ENCODE results near the gene GTF3C5.
"Not testable (repeated sequence)": the region's sequence is repeated elsewhere in the genome, so short reads cannot be mapped to it uniquely, and the experiment has no call there.

The GTF3C5 gene

DNA sequence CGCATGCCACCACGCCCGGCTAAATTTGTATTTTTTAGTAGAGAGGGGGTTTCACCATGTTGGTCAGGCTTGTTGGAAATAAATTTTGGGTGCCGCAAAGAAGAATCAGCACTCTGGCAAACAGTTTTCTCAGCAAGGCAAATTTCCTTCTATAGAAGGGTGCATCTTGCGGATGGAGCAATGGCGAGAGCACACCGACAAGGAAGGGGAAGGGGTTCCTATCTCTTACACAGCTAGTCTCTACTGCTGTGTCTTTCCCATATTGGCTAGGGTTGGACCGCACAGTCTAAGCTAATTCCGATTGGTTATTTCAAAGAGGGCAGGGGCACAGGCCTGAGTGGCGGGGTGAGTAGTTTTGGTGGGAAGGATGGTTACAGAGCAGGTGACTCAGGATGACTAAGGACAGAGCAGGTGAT is 707 bp downstream of the GTF3C5 start:
- DNase-seq, result no peak

- DNase-seq, result no peak
Measured at GRCh38 chr9:133032171-133032570, 1.4 kb downstream of the GTF3C5 start.

GRCh38 chr9:133035669-133036068 is 4.9 kb downstream of the GTF3C5 start:
- DNase-seq, result no peak

GRCh38 chr9:133037775-133038515 is 7.1 kb downstream of the GTF3C5 start:
- no peak for DNase-seq

- not testable (repeated sequence) for DNase-seq
Measured at GRCh38 chr9:133040892-133041479, 10.2 kb downstream of the GTF3C5 start.

- DNase-seq, result no peak
Measured at GRCh38 chr9:133041958-133042357, 11.2 kb downstream of the GTF3C5 start.

GRCh38 chr9:133042676-133043075 is 11.9 kb downstream of the GTF3C5 start:
- DNase-seq, result no peak

GRCh38 chr9:133043449-133044035 is 12.7 kb downstream of the GTF3C5 start:
- no peak for DNase-seq

DNA sequence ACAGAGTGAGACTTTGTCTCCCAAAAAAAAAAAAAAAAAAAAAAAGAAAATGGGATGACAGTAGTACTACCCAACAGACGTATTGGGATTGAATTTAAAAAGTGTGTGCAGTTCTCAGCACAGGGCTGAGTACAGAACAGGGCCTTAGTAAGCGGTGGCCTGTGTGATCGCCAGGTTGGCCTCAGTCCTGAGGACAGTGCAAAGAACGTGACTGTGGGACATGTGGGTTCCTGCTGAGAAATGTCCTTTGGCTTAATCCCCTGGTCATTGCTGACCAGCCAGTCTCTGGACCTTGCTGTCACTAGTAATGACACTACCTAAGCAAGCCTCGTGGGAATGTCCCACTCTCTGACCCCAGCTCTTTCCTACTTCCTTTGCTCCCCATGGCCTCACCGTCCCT is 13.3 kb downstream of the GTF3C5 start:
- DNase-seq, result no peak

DNA sequence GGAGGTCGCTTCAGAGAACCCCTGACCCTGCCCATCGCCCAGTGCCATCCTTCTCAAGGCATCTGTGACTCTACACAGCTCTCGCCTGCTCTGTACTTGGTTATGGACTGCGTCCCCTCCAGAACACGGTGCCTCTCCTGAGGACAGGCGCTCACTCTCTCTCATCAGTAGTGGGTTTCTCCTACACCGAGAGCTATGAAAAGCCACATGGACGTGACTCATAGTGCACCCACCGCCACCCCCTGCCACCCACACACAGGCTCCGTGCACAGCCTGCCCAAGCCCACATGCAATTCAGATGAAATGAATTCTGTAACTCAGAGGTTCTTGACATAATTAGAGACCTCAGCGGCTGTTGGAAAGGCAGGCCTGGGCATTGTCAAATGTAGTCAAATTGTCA is 13.9 kb downstream of the GTF3C5 start:
- DNase-seq, result no peak

DNA sequence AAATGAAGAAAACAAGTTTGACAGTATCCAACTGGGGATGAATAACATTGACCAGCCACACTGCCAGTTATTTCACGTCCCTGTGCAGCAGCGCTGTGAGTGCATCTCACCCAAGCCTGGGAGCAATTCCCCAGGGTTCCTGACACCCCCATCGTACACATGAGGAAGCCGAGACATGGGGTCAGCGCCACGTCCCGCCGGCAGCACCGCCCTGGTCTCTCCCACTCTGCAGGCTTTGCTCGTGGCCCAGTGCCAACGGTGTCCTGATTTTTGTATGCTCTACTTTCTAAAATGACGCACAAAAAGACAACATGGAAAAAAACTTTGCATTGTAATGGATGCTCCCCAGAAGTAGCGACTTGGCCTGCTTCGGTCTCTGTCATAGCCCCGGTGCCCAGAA is 14.3 kb downstream of the GTF3C5 start:
- no peak for DNase-seq

DNA sequence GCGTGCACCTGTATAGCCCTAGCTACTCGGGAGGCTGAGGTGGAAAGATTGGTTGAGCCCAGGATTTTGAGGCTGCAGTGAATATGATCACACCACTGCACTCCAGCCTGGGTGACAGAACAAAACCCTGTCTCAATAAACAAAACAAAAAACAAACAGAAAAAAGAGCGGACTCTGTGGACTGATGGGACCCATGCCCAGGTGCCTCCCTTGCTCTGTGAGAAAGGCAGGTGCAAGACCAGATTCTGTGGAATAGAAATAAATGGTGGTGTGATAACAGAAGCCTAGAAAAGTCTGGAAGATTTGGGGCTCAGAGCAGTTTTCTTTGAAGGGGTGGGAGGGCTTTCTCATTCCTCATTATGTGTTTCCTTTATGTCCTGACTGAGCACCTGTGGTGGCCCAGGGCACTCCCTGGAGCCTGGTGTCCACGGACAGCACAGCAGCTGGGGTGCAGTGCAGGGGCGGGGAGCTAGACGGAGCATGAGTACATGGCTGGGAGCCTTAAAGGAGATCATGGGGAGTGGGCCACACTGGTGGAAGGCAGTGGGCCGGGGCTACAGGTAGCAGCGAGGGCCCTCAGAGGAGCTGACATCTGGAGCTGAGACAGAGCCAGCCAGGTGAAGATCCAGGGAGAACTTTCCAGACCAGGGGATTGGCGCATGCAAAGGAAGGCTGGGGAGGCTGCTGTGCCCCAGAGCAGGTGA is 15.6 kb downstream of the GTF3C5 start:
- DNase-seq, result no peak

- DNase-seq, result no peak
Measured at GRCh38 chr9:133046900-133047295, 16.1 kb downstream of the GTF3C5 start.

GRCh38 chr9:133048595-133048994 is 17.8 kb downstream of the GTF3C5 start:
- DNase-seq, result no peak

DNA sequence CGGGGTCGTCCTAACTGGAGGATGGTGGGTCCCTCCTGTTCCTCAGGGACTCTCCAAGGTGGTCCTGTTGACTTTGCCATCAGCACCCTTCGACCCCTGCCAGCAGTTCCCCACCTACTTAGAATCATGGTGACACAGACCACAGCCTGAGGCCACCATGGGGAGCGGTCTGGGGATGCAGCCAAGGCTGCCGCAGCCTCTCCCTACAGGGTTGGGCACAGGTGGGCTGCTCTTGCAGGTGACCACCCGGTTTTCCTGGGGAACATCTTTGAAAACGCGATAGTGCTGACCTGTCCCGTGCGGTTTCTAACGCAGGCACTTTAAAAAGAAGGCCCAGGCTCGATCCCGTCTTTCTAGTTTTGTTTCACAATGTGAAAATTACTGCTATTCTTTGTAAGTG is 18.2 kb downstream of the GTF3C5 start:
- DNase-seq, result no peak

GRCh38 chr9:133050142-133050541 is 19.3 kb downstream of the GTF3C5 start:
- no peak for DNase-seq

GRCh38 chr9:133050781-133051180 is 20.0 kb downstream of the GTF3C5 start:
- DNase-seq, result no peak

DNA sequence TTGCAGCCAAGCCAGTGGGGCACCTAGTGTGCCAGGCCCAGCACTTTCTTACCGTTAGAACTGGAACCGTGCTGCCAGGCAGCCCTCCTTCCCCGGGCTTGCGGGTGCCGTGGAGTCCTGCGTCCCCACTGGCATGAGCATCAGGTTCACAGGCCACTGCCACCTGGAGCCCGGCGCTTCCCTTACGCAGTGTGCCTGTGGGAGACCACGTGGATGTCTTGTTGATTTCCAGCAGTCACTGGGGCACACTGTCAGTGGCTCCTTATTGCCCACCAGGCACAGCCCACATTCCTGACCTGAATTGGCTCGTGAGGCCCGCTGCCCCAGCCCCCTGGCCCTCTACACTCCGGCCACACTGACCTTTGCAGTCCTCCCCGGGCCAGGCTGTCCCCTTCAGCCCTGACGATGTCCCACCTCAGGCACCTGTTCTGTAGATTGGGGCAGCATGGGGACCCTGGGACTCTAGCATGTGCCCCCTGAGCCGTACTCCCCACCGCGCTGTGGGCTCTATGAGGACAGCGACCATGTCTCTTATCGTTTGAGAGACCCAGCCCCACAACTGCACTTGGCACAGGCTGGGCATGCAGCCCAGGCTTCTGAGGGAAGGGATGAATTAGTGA is 20.6 kb downstream of the GTF3C5 start:
- DNase-seq, result no peak

DNA sequence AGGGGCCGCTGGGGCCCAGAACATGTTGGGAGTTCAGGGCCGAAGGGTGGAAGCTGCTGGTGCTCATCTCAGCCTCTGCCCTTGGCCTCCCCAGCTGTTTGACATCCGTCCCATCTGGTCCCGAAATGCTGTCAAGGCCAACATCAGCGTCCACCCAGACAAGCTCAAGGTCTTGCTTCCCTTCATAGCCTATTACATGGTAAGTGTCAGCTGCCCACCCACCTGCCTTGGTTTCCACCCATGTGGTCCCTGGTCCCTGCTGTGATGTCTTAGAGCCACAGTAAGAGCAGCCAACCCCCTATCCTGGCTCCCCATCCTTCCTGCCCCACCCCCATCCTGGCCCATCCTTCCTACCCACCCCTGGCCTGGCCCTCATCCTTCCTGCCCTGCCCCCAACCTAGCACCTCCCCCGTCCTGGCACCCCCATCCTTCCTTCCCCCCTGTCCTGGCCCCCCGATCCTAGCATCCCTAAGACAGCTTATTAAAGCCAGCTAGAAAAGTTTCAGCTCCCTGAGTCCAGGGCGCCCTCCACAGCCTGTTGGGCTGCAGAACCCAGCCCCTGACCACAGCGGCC is 21.3 kb downstream of the GTF3C5 start:
- DNase-seq, result no peak

DNA sequence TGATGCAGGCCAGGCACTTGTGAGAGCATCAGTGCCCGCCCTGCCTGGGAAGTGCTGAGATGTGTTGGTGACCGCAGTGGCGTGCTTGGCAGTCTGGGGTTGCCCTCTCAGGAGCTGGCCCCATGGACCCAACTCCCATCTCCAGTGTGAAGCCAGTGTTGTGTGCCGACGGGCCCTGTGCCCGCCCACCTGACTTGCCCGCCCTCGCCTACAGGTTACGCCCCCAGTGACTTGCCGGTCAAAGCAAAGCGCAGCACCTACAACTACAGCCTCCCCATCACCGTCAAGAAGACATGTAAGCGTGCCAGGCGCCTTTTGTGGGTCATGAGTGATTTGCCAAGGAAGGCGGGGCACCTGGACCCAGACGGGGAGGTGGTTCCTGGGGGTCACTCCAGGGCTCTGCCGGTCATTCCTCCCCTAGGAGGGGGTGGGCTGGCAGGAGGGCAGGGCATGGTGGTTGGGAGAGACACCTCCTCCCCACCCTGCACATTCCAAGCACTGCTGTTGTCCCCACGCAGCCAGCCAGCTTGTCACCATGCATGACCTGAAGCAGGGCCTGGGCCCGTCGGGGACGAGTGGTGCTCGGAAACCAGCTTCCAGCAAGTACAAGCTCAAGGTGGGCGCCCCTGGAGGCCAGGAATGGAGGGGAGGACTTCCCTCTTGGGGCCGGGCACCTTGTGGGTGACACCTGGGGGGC is 23.5 kb downstream of the GTF3C5 start:
- no peak for DNase-seq

DNA sequence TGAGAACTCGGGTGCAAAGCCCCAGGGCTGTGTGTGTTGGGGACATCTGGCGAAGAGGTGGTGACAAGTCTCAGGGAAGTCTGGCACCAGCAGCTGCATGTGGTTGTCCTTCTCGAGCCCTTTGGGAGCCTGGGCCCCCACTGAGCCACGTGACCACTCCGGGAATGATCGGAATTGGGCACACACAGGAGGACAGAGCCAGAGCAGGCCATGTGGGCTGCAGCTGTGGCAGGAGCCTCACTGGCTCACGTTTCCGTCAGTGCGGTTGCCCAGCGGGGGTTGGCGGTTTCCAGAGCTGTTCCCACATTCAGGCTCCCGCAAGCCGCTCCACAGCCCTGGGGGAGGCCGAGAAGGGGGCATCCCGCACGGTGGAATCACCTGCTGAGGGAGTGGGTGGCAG is 24.2 kb downstream of the GTF3C5 start:
- DNase-seq, result no peak

DNA sequence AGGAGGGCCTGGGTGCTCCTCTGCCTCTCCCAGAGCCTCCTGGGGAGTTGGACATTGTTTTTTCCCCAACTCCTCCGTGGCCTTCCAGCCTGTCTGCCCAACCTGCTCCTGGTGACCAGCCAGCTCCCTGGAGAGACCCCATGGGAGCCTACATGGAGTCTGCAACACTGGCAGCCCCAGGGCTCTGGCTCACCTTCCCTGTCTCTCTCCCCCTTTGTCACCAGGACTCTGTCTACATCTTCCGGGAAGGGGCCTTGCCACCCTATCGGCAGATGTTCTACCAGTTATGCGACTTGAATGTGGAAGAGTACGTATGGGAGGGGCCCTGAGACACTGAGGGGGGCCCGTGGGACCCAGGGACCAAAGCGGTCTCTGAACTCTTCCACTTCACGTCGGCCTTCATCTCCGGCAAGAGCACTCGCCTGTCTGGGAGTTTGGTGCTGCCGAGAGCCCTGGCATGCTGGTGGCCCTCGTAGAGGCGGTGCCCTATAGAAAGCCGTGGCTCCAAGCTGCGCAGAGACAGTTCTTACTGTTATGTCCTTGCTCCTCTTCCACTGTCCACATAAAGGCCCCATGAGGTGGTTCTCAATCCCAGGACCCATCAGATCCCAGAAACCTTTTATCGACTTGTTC is 25.1 kb downstream of the GTF3C5 start:
- no peak for DNase-seq
